Hematopoietic multipotent progenitor cell (in vitro differentiated cells): ENCODE results near the gene FASN. TPM values are rescaled to one million over a fixed set of nuclear protein-coding genes. Genes with fewer than 3 reads are reported as not detected.

Source experiments
- DNase-seq, 3 donors: peaks; one replicate each; pipeline ENCODE4 v3.0.0-alpha.2; 2011 to 2015; ENCODE audit warnings: low read depth in 2 of 3, low spot score in 2 of 3
- total RNA-seq: library from RNA; depleted of rRNA; stranded (reverse); fragments of >200 nt; gene quantifications from one replicate; pipeline ENCODE4 v1.2.3, GENCODE V29; 2012

FASN gene
- total RNA-seq, 1 donor: 80.8 TPM

DNA sequence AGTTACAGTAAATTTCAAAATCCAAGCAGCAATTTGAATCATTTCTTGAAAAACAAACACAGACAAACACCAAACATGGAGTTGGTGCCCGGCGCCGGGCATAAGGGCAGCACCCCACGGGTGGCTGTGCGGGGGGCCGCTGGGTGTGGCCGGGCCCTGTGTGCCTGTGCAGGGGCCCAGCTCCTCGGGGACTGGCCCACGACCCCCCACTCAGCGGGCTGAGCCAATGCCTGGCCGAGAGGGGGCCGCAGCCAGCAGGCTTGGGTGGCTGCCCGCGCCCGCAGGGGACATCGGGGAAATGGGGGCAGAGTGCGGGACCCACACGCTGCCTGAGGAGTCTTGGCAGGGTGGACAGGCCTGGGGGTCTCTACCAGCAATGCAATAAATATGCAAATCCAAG lies 19.6 kb downstream of the FASN start:
- no peak for DNase-seq

DNA sequence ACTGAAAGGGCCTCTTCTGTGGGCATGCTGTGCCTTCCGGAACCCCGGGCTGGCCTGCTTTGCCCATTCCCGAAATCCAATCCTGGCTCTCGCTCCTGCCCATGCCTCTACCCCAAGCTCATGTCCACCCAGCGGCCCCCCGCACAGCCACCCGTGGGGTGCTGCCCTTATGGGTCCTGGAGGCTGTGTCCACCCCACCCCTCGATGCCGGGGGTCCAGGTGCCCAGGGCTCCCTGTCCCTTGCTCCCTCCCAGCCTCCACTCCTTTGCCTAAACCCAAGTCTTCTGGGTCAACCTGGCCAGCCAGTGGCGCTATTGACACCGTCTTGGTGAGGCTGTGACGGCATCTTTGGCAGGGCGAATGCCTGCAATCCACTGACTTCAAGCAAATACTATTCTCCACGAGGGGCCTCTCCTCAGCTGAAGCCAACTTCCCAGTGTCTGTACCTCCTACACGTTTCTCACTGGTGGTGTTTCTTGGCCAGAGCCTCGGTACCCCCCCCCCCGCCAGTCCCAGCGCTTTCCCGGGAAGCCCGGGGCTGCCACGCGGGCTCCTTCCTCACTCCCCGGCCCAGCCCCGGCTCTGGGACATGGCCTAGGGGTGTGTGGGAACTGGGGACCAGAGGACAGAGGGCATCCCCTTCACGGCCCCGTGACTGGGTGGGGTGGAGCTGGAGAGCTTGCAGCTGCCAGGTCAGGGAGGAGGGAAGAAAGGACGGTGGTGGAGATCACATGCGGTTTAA lies 20.2 kb downstream of the FASN start:
- DNase-seq: no peak

DNA sequence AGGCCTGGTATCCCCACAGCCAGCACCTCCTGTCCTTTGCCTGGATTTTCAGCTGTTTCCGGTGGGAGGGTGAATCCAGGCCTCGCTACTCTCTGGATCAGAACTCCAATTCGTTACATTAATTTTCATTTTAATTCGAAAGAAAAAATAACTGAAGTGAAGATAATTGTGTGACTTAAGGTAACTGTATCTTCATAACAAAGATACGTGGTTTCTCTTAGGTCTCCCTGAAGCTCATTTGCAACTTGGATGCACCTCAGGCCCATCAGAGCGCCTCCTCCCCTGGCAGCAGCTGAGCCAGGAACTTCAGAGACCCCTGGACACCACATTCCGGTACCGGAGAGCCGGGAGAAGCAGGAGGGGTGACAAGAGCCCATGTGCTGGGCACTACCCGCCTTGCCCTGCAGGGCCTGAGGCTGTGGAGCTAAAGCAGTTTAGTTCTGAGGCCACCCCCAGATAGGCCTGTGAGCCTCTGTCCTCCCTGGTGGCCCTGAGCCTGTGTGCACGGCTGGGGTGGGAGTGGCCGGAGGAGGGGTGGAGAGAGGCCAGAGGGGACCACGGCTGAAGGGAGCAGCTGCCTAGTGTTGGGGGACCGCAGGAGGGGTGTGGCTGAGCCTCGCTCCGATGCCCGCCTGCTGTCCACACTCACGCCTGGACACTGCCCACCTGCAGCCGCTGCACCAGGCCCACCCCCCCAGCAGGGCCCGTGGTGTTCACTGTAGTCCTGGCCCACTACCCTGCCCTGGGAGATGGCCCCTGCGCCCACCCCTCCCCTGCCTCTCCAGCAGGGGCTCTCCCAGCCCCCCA lies 21.0 kb downstream of the FASN start:
- no peak for DNase-seq

DNA sequence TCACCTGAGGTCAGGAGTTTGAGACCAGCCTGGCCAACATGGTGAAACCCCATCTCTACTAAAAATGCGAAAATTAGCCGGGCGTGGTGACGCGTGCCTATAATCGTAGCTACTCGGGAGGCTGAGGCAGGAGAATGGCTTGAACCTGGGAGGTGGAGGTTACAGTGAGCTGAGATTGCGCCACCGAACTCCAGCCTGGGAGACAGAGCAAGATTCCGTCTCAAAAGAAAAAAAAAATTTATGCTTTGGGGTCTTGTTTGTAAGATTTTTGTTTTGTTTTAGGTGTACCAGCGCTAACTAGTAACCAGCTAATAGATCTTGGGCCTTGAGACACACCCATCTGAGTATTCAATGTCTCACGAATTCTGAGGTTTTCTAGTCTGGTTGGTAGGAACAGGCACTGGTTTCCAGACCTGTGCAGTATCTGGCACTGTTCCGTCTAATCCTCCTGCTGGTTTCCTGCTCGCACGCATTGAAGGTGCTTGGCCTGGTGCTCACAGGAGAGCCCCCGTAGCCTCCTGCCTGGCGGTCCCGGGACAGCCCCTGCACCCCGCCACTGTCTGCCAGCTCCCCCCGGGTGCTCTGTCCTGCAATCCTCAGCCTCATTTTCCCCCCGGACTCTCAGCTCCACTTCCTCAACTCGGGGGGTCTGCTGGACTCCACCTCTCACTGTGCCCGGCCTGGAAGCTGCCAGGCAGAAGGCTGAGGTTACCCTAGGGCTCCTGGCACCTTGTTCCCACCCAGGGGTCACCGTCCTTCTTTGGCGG lies 21.8 kb downstream of the FASN start:
- no peak for DNase-seq

DNA sequence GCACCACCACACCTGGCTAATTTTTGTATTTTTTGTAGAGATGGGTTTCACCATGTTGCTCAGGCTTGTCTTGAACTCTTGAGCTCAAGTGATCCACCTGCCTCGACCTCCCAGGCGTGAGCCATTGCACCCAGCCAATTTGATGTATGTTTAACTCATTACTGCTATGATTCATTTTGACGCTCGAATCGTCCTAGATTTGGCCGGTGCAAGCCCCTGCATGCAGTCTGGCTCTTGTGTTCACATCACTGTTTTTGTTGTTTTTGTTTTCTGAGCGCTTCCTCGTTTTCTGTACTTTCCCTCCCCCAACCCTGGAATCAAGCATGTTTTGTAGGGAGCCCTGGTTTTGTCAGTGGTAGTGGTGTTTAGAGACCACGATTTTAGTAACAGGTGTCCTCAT lies 24.6 kb downstream of the FASN start:
- DNase-seq: no peak

DNA sequence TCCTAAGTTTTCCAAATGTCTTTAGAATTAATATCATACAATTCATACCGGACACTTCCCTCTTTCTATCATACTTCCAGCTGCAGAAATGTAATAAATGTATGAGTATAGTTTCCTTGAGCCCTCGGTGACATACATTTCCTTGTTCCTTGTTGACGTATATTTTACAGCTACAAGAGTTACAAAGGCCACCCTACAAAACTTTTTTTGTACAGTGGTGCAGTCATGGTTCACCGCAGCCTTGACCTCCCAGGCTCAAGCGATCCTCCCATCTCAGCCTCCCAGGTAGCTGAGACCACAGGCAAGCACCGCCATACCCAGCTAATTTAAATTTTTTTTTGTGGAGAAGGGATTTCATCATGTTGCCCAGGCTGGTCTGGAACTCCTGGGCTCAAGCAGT lies 25.2 kb downstream of the FASN start:
- no peak for DNase-seq

DNA sequence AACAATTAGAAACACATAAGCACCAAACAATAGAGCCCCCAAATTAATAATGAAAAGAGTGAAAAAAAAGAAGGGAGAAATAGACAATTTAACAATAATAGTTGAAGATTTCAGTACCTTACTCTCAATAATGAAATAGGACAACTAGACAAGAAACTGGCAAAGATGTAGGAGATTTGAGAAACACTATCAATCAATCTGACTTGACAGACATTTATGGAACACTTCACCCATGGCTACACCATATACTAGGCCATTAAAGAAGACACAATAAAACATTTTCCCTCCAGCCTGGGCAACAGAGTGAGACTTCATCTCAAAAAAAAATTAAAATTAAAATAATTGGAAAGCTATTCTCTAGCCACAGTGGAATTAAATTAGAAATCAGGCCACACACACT lies 27.4 kb downstream of the FASN start:
- DNase-seq: no peak

DNA sequence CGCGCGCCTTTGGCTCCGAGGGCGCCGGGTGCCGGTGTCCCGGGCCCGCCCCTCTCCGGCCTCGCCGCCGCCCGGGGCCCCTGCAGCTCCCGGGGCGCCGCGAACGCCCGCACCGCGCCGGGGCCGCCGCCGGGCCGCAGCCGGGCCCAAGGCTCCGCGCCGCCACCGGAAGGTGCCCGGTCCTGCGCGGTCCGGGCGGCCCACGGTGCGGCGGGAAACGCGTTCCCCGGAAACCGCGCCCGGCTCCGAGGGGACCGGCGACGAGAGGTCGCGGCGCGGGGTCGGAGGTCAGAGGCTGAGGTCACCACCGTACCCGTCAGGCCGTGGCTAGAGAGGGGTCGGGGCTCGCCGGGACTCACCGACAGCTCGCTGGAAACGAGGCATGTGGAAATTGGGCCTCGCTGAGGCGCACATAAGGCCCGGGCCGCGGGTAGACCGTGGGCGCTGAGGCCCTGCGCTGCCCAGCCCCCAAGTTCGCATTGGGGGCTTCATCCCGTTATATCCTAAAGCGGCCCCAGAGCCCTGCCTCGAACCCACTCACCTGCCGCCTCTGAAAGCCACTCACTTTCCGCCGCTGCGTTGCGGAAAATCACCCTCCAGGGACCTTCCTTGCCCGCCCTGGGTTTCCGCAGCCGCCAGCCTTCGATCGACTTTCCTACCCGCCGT lies 32.3 kb downstream of the FASN start, which contains the start of gene DUS1L:
TSS of gene DUS1L (minus strand) at position 167 of the 666 bp plus-strand sequence. CDS start 745 bp downstream, outside the sequence.
- peak; percentile 51 to 61 (median 55) for DNase-seq

DNA sequence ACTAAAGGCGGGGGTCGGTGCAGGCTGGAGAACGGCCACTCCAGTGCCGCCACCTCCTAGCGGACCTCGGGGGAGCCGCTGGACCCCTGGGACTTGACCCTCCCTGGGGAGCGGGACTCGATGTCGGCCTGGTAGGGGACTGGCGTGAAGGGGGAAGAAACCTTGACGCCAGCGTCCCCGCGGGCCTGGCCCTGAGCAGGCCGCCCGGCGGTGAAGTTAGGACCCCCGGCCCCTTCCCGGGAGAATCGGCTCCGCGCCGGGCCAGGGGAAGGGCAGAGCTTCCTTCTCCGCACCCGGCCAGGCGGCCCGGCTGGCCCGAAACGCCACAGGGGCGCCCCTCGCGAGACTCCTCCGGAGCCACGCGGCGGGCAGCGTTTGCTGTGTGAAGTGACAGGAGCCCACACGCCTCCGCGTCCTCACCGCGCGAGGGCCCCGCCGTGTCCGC lies 32.8 kb downstream of the FASN start:
- peak in 2 of 3 donors; percentile 30 to 38 for DNase-seq

DNA sequence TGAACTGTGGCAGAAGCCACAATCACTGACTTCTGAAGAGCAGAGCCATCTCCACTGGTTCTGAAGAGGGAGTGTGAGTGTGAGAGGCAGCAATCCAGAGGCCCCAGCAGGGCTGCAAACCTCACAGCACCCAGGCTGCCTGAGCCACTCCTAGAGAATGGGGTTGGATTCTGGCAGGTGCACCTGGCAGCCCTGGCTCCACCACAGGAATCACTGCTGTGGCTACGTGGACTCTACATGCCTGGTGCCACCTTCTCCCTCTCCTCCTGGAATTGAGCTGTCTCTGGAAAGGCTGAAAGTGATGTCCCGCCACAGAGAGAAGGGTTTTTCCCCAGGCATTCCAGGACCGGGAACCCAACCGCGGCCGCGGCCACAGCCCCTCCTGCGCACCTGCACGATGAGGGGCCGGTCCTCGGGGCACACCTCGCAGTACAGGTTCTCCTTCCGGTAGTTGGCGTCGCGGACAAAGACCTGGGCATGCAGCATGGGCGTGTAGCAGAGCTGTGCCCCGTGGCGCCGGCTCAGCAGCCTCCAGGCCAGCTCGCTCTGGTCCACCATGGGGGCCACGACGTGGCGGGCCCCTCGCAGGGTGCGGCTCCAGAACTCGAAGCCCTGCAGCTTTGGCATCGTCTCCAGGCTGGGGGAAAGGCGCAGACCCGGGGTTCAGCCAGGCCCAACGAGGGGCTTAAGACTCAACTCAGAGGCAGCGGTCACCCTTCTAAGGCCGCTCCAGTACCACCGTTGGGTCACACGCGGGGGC lies 33.4 kb downstream of the FASN start:
- no peak for DNase-seq

DNA sequence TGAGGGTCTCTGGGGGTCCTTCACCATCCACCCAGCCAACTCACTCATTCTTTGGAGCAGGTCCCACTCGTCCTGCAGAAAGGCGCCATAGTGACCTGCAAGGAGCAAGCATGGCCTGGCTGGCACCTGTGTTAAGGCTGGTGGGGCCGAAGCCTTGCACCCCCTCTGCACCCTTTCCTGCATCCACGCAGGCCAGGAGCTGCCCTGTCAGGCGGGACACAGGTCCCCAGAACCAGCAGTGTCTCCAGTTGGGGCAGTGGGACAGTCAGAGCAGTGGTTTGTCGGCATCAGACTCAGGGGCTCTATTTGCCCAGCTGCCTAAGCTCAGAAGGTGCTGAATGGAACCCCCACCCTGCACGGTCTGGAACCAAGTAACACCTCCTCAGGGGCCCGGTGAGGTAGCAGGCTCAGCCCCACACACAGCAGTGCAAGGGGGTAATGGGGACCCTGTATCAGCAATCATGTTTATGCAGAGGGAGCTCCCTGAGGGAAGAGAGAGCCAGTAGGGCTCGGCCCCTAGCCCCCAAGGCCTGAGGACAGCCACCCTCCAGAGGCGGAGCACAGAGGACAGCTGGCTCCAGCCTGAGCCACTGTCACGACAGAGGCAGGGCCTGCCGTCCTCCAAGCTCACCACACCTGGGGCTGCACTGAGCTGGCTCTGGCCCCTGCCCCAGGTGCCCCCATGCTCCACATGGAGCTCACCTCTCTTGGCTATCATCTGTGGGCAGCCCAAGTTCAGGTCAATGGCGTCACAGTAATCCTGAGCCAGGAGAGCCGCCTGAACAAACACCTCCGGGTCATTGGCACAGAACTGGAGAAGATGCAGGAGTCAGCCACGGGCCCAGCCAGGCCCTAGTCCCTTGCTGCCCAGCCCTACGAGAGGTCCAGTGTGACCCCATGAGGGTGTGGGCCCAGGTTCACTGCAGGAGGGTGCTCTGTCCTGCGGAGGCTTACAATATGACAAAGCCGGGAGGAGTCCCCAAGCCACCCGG lies 34.3 kb downstream of the FASN start:
- no peak for DNase-seq

DNA sequence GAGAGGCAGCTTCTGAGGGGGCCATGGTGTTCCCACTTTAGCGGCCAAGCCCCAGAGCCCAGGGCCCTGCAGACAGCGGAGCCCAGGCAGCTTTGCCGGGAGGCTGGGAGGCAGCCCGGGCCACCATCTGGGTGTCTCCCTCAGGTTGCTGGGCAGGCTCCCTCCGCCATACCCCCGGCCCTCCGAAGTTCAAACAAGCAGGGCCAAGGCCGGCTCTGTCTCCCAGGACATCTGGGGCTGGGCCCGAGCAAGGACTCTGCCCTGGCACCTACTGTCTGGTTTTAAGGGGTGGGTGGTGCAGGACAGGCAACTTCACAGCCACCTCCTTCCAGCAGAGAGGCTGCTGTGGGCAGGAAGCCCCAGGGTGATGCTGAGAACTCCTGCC lies 35.1 kb downstream of the FASN start:
- DNase-seq: no peak

DNA sequence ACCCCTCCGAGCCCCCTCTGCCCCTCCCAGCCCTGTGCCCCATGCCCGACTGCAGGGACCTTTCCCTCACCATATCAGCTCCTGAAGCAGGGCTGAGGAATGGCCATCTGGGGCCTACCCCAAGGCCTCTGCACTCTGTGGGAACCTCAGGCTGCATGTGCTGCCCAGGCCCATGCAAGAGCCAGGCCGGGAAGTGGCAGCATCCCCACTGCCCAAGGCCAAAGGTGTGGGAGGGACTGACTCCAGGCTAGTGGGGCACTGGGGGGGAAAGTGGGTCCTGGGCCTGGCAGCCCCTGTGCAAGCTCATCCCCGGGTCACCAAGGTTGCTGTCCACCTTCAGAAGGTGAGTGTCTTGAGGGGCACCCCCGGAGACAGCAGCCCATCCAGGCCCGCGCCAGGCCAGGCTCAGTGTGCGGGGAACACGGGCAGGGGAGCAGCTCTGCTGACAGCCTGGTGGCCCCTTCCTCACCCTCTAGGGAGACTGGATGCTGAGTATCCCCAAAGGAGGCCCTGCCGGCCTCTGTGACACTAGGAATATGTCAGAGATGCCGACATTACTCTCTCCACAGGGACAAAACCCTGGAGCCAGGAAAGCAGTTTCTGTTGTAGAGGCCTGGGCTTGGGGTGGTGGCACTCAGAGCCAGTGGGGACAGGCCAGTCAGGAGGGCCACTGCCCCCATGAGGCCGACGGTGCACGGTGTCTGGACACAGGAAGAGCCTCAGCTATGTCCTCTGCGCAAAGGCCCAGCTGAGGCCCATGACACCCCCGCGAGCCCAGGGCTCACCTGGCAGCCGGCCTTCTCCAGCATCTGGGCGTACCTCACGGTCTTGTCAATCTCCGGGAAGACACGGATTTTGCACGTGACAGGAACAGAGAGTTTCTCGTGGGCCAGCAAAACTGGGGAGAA lies 35.7 kb downstream of the FASN start:
- DNase-seq: no peak

DNA sequence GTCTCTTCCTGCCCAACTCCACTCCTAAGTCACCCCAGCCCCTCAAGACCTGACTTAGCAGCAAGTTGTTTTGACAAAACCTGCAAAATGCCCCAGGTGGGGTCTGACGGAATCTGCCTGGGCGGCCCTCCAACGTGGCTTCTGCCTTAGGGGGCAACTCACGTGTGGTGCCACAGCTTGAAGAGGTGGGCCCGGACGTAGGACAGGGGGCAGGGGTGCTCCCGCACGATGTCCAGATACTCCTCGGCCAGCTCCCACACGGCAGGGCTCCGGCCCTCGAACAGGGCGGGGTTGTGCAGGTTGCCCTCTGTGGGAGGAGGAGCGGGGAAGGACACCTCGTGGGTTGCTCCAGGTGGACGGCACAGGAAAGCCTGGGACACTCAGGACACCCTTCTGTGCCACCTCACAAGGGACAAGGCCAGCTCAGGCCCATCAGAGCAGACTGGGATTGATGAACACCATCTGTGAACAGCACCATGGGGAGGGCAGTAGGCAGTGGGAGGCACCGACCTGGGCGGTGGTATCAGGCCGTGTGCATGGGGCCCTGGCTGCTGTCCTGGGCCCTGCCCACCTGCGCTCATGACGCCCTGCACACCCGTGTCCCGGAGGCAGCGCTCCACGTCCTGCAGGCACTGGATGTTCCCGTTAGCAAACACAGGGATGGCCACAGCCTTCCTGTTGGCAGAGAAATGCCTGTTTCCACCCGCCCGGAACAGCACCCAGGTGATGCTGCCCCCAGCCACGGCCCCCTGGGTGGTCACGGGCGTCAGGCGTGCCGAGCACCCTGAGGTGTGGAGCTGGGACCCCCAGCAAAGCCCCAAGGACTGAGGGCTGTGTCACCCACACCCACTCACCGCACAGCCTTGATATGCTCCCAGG lies 36.8 kb downstream of the FASN start:
- no peak for DNase-seq

DNA sequence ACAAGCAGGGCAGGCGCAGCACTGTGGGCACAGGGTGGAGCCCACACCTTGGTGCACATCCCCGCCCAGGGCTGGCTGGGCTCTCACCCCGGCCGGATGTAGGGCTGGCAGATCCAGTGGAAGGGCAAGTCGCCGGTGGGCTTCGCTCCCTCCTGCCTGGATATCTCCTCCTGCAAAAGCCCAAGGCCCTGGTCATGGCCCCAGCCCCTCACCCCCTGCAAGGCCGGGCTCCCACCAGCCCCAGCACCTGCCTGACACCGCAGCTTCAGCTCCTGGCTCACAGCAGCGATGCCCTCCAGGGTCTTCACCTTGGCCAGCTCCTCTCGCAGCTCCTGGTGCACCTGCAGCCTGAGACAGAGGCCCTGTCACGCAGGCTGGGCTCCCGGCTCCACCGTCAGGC lies 37.4 kb downstream of the FASN start:
- no peak for DNase-seq

DNA sequence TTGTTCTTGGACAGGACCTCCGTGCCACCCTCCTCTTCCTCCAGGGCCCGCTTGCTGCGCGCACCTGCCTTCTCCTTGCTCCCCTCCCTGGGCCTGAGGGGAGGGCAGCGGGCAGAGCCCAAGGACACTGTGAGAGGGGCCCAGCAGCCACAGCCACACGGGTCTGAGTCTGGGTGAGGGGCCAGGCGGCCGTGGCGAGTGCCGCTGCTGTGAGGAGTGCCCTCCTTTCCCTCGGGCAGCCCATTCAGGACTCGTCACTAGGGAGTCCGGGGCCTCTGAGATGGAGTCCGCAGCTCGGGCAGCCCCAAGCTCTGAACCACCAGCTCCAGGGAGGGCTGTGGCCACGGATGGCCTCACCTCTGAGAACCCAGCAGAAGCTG lies 38.0 kb downstream of the FASN start:
- DNase-seq: no peak
